ENCODE measurements around the gene DDX11.
"Not testable (repeated sequence)": the region's sequence is repeated elsewhere in the genome, so short reads cannot be mapped to it uniquely, and the experiment has no call there.

Gene DDX11

GRCh38 chr12:31073527-31074332, at the start of gene DDX11:
Gene DDX11, plus strand, starts transcription at chr12:31073860. Its CDS starts 4,534 bp downstream, at chr12:31078394.
- peak; percentile 83 to 89 for DNase-seq (ENCODE audit: low read depth in 2 of 2)

- DNase-seq (ENCODE audit: low read depth in 2 of 2), result no peak
Observed at GRCh38 chr12:31026202-31026601, 47.5 kb upstream of the DDX11 start.

- DNase-seq (ENCODE audit: low read depth in 2 of 2), result not testable (repeated sequence)
Observed at GRCh38 chr12:31027006-31027405, 46.7 kb upstream of the DDX11 start.

- DNase-seq (ENCODE audit: low read depth in 2 of 2), result no peak
Observed at GRCh38 chr12:31029468-31029867, 44.2 kb upstream of the DDX11 start.

DNA sequence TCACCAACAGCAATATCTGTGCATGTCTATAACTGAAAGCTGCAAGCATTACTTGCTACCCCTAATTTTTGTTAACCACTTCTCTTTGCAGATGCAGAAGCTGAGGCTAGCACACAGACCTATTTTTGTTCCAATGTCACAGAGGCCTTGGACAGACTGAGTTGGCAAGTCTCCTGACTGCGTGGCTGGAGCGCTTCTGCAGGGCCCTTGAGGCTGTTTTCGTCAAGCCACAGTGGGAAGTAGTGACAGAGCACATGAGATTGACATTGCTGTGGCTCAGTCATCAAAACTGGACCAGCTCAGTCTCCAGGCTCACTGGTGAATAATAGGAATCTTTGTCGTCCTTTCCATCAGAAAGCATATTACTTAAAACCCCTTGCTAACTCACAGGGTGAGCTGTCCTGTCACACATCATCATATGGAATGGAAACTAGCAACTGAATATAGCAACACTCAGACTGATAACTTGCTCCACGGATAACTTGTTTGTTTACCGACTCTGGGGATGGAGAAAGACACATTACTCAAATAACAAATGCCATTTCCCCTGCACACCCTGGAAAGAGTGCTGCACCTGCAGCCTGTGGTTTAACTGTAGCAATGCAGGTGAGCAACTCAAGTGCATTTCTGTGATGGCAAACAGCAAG, 43.6 kb upstream of the DDX11 start:
- DNase-seq (ENCODE audit: low read depth in 2 of 2), result no peak

GRCh38 chr12:31031951-31032335, 41.7 kb upstream of the DDX11 start:
- DNase-seq (ENCODE audit: low read depth in 2 of 2), result no peak

DNA sequence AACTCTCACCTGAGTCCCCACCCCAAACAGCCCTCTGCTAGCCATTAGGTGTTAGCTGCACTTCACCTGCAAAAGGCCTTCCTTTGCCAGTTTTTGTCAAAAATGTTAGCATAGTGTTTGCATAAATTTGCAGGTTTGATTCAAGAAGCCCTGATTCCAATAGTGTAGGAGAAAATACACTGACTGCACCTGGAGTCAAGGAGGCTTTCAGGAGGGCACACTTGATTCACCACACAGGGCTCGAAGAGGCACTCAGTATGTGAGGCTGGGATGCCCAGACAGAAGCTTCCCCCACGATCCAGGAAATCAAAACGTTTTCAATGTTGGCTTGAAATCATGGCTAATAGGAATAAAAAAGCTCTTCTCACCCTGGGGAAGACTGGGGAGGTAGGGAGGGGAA, 40.5 kb upstream of the DDX11 start:
- no peak for DNase-seq (ENCODE audit: low read depth in 2 of 2)

- DNase-seq (ENCODE audit: low read depth in 2 of 2), result no peak
Observed at GRCh38 chr12:31033681-31034080, 40.0 kb upstream of the DDX11 start.

DNA sequence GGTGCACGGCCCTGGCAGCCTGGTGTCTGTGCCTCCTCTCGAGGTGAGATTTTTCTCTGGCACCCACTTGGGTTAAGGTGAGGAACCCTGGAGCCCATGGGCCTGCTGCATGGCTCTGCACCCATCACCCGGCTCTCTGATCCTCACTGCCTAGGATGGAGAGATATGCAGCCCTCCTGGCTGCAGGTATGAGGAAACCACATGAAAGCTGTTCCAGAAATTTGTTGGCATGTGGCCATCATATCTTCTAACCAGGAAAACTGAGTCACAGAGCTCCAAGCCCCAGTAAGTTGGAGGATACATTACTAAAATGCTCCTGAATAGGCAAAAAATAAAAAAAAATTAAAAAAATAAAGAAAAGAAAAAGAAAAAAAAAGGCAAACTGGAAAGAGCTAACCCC, 39.3 kb upstream of the DDX11 start:
- no peak for DNase-seq (ENCODE audit: low read depth in 2 of 2)

GRCh38 chr12:31035226-31035625, 38.4 kb upstream of the DDX11 start:
- no peak for DNase-seq (ENCODE audit: low read depth in 2 of 2)

GRCh38 chr12:31035967-31036665, 37.5 kb upstream of the DDX11 start:
- no peak for DNase-seq (ENCODE audit: low read depth in 2 of 2)

GRCh38 chr12:31037028-31037427, 36.6 kb upstream of the DDX11 start:
- no peak for DNase-seq (ENCODE audit: low read depth in 2 of 2)

GRCh38 chr12:31037931-31038330, 35.7 kb upstream of the DDX11 start:
- DNase-seq (ENCODE audit: low read depth in 2 of 2), result no peak

GRCh38 chr12:31041033-31041564, 32.6 kb upstream of the DDX11 start:
- no peak for DNase-seq (ENCODE audit: low read depth in 2 of 2)

GRCh38 chr12:31050143-31050542, 23.5 kb upstream of the DDX11 start:
- DNase-seq (ENCODE audit: low read depth in 2 of 2), result not testable (repeated sequence)

DNA sequence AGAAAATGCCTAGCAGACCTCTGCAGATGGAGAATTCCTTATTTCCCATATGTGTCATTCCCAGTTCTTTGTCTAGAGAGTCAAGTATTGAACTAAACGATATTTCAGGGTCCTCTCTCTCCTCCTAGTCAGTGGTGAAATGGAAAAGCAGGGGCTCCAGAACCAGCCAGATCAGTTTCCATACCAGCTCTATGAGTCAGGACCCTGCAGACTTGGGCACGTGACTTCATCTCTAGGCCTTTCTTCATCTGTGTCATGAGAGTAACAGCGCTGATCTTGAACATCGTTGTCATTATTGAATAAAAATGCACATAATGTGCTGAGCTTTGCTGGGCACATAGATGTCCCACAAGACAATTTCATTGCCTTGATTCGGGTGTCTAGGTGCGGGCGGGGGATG, 23.1 kb upstream of the DDX11 start:
- DNase-seq (ENCODE audit: low read depth in 2 of 2), result not testable (repeated sequence)

GRCh38 chr12:31051692-31052091, 22.0 kb upstream of the DDX11 start:
- DNase-seq (ENCODE audit: low read depth in 2 of 2), result not testable (repeated sequence)

- not testable (repeated sequence) for DNase-seq (ENCODE audit: low read depth in 2 of 2)
Observed at GRCh38 chr12:31052121-31052520, 21.5 kb upstream of the DDX11 start.

GRCh38 chr12:31052666-31053439, 20.8 kb upstream of the DDX11 start:
- not testable (repeated sequence) for DNase-seq (ENCODE audit: low read depth in 2 of 2)

GRCh38 chr12:31053944-31054343, 19.7 kb upstream of the DDX11 start:
- not testable (repeated sequence) for DNase-seq (ENCODE audit: low read depth in 2 of 2)

DNA sequence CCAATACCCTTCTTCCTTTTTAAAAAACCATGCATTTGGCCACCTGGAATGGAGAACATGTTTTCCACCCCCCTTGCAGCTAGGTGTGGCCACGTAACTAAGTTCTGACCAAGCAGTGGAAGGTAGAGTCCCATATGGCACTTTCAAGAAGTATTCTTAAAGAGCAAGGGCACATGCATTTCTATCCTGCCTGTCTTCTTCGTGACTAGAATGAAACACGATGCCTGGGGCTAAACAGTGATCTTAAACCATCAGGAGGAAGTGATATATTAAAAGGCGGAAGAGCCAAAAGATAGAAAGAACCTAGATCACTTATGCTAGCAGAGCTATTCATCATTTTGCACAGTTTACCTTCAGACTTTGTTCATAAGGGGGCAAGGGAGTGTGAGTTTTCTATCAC, 16.0 kb upstream of the DDX11 start:
- DNase-seq (ENCODE audit: low read depth in 2 of 2), result no peak

GRCh38 chr12:31066196-31066595, 7.5 kb upstream of the DDX11 start:
- DNase-seq (ENCODE audit: low read depth in 2 of 2), result not testable (repeated sequence)

Data from stimulated activated CD4-positive, alpha-beta T cell treated with anti-CD3 and anti-CD28 coated beads, Interleukin-1b, Interleukin-23, amount 100 ng/mL, for 4 hours (primary cell).